Loucy (cell line): ENCODE measurements around the gene ZFPM1.

Source experiments
- H2AFZ ChIP-seq: fragments of 200-600 bp; sonication (generic); 2 replicates; pipeline ENCODE4 v1.6.0; 2016; ENCODE audit warnings: antibody characterized with exemption, mild to moderate bottlenecking, low read length, moderate library complexity
- H3F3A ChIP-seq: fragments of 200-600 bp; 2 replicates; pipeline ENCODE4 v1.6.0; 2016; ENCODE audit warnings: antibody characterized with exemption, low read depth, mild to moderate bottlenecking
- H3K27me3 ChIP-seq: fragments of 200-600 bp; sonication (generic); 2 replicates; pipeline ENCODE4 v1.6.1; 2014; ENCODE audit warnings: low read length, mild to moderate bottlenecking; ENCODE audit not compliant: insufficient read depth, poor library complexity, severe bottlenecking
- H3K36me3 ChIP-seq: fragments of 200-600 bp; sonication (generic); 2 replicates; pipeline ENCODE4 v1.6.1; 2016; ENCODE audit warnings: low read length; ENCODE audit not compliant: insufficient read depth
- H3K4me1 ChIP-seq: fragments of 200-600 bp; sonication (generic); 2 replicates; pipeline ENCODE4 v1.5.1; 2014; ENCODE audit warnings: low read length, mild to moderate bottlenecking; ENCODE audit not compliant: insufficient read depth, poor library complexity, severe bottlenecking
- H3K4me2 ChIP-seq: fragments of 200-600 bp; sonication (generic); 2 replicates; pipeline ENCODE4 v1.6.0; 2014; ENCODE audit warnings: antibody characterized with exemption, low read length, low read depth, mild to moderate bottlenecking; ENCODE audit not compliant: poor library complexity, severe bottlenecking
- H3K4me3 ChIP-seq: fragments of 200-600 bp; sonication (generic); 2 replicates; pipeline ENCODE4 v1.5.1; 2014; ENCODE audit warnings: low read length, mild to moderate bottlenecking, mixed read lengths; ENCODE audit not compliant: poor library complexity, severe bottlenecking
- H3K79me2 ChIP-seq: fragments of 200-600 bp; sonication (generic); 2 replicates; pipeline ENCODE4 v1.6.1; 2014; ENCODE audit warnings: low read length; ENCODE audit not compliant: insufficient read depth
- H3K9ac ChIP-seq: fragments of 200-600 bp; sonication (generic); 2 replicates; pipeline ENCODE4 v1.6.0; 2014; ENCODE audit warnings: mild to moderate bottlenecking, low read depth, low read length, moderate library complexity; ENCODE audit not compliant: poor library complexity, severe bottlenecking
- H3K9me2 ChIP-seq: fragments of 200-600 bp; sonication (generic); replicated peaks from 2 replicates; pipeline ENCODE4 v1.6.1; 2016; ENCODE audit warnings: low read depth, low read length, mixed read lengths
- H3K9me3 ChIP-seq: fragments of 200-600 bp; sonication (generic); 2 replicates; pipeline ENCODE4 v1.6.1; 2014; ENCODE audit warnings: mild to moderate bottlenecking, antibody characterized with exemption, low read length, low read depth; ENCODE audit not compliant: insufficient read depth
- H4K20me1 ChIP-seq: fragments of 200-600 bp; sonication (generic); 2 replicates; pipeline ENCODE4 v1.6.0; 2014; ENCODE audit warnings: antibody characterized with exemption, low read length, mild to moderate bottlenecking; ENCODE audit not compliant: insufficient read depth, poor library complexity, severe bottlenecking
- CTCF ChIP-seq: fragments of 200-600 bp; sonication (generic); conservative IDR thresholded peaks from 2 replicates; pipeline ENCODE4 v1.5.1; 2014; ENCODE audit warnings: mild to moderate bottlenecking, antibody characterized with exemption, low read length
- EZH2phosphoT487 ChIP-seq: fragments of 200-600 bp; IDR thresholded peaks from 2 replicates; pipeline ENCODE4 v1.6.1; 2018; ENCODE audit warnings: antibody characterized with exemption, mild to moderate bottlenecking, moderate library complexity, borderline replicate concordance

Gene ZFPM1

GRCh38 chr16:88438084-88438870 is 14.8 kb upstream of the ZFPM1 start:
- H3K9me3 ChIP-seq, result no peaks in the 10 kb centered on the region
- TF ChIP-seq CTCF (no peak), EZH2phosphoT487 (no peak)
- no peaks in the 10 kb centered on the region for H3K27me3 ChIP-seq
- H3K79me2 ChIP-seq, result no peaks in the 10 kb centered on the region
- no peaks in the 10 kb centered on the region for H3K4me1 ChIP-seq
- H4K20me1 ChIP-seq, result no peaks in the 10 kb centered on the region
- H3K36me3 ChIP-seq, result no peaks in the 10 kb centered on the region
- no peak overlapping the region for H3K4me2 ChIP-seq
- H3K9me2 ChIP-seq, result no peaks in the 10 kb centered on the region
- H3K4me3 ChIP-seq, result no peak overlapping the region
- no peak overlapping the region for H3K9ac ChIP-seq
- H3F3A ChIP-seq, result no peaks in the 10 kb centered on the region
- no peak overlapping the region for H2AFZ ChIP-seq

- H3K9me2 ChIP-seq, result no peaks in the 10 kb centered on the region
- H3K9me3 ChIP-seq, result no peaks in the 10 kb centered on the region
- H3K27me3 ChIP-seq, result no peaks in the 10 kb centered on the region
- H3K4me1 ChIP-seq, result no peaks in the 10 kb centered on the region
- no peaks in the 10 kb centered on the region for H3K79me2 ChIP-seq
- no peaks in the 10 kb centered on the region for H3K36me3 ChIP-seq
- no peak overlapping the region for H3K9ac ChIP-seq
- no peaks in the 10 kb centered on the region for H3F3A ChIP-seq
- no peak overlapping the region for H2AFZ ChIP-seq
- no peak overlapping the region for H3K4me2 ChIP-seq
- TF ChIP-seq EZH2phosphoT487 (no peak), CTCF (no peak)
- no peaks in the 10 kb centered on the region for H4K20me1 ChIP-seq
- no peak overlapping the region for H3K4me3 ChIP-seq
Observed at GRCh38 chr16:88439016-88439415, 14.1 kb upstream of the ZFPM1 start.

- no peaks in the 10 kb centered on the region for H3K79me2 ChIP-seq
- H3K9ac ChIP-seq, result no peak overlapping the region
- no peaks in the 10 kb centered on the region for H4K20me1 ChIP-seq
Observed at GRCh38 chr16:88439706-88440105, 13.4 kb upstream of the ZFPM1 start.

More at GRCh38 chr16:88439706-88440105, 13.4 kb upstream of the ZFPM1 start:
- Histone ChIP-seq H3K27me3 (no peaks in the 10 kb centered on the region), H3F3A (no peaks in the 10 kb centered on the region), H3K9me3 (no peaks in the 10 kb centered on the region), H3K9me2 (no peaks in the 10 kb centered on the region), H3K36me3 (no peaks in the 10 kb centered on the region), H3K4me3 (no peak overlapping the region), H3K4me2 (no peak overlapping the region), H3K4me1 (no peaks in the 10 kb centered on the region), H2AFZ (no peak overlapping the region)
- TF ChIP-seq CTCF (no peak), EZH2phosphoT487 (no peak)
